HG03280 (cell line): Measurements from ENCODE around the gene FAM78B.
A peak's percentile ranks its signal among the peaks of the same experiment; 100 is the strongest.

ENCODE experiments used
- ATAC-seq: cut with Tn5 transposase; IDR thresholded peaks from one replicate; pipeline ENCODE4 v1.9.1; 2021; ENCODE audit warnings: mild to moderate bottlenecking, moderate library complexity; ENCODE audit not compliant: unreplicated experiment

Gene FAM78B

GRCh38 chr1:166164995-166165660 is 1.7 kb downstream of the FAM78B start:
- peak; percentile 36 for ATAC-seq

- ATAC-seq = no peak
These were observed 2.2 kb downstream of the FAM78B start for GRCh38 chr1:166164646-166164994.

- no peak for ATAC-seq
These were observed 7.1 kb downstream of the FAM78B start for GRCh38 chr1:166159656-166160055.

- ATAC-seq = no peak
These were observed 10.1 kb downstream of the FAM78B start for GRCh38 chr1:166156674-166157073.

GRCh38 chr1:166155108-166155507 is 11.7 kb downstream of the FAM78B start:
- no peak for ATAC-seq

- ATAC-seq = no peak
These were observed 13.1 kb downstream of the FAM78B start for GRCh38 chr1:166153525-166154314.

- ATAC-seq = no peak
These were observed 13.8 kb downstream of the FAM78B start for GRCh38 chr1:166152978-166153377.

GRCh38 chr1:166151804-166152203 is 15.0 kb downstream of the FAM78B start:
- no peak for ATAC-seq

GRCh38 chr1:166145499-166145898 is 21.3 kb downstream of the FAM78B start:
- no peak for ATAC-seq

GRCh38 chr1:166141969-166142368 is 24.8 kb downstream of the FAM78B start:
- no peak for ATAC-seq

GRCh38 chr1:166140251-166140650 is 26.6 kb downstream of the FAM78B start:
- no peak for ATAC-seq

- ATAC-seq = no peak
These were observed 27.1 kb downstream of the FAM78B start for GRCh38 chr1:166139735-166140134.

- no peak for ATAC-seq
These were observed 30.0 kb downstream of the FAM78B start for GRCh38 chr1:166136699-166137401.

GRCh38 chr1:166136222-166136621 is 30.6 kb downstream of the FAM78B start:
- no peak for ATAC-seq

- no peak for ATAC-seq
These were observed 32.9 kb downstream of the FAM78B start for GRCh38 chr1:166133857-166134256.

GRCh38 chr1:166133276-166133841 is 33.4 kb downstream of the FAM78B start:
- no peak for ATAC-seq

GRCh38 chr1:166132496-166132895 is 34.3 kb downstream of the FAM78B start:
- no peak for ATAC-seq

- ATAC-seq = no peak
These were observed 37.8 kb downstream of the FAM78B start for GRCh38 chr1:166129006-166129405.

- ATAC-seq = no peak
These were observed 38.6 kb downstream of the FAM78B start for GRCh38 chr1:166128195-166128594.

- ATAC-seq = no peak
These were observed 39.8 kb downstream of the FAM78B start for GRCh38 chr1:166127003-166127402.

GRCh38 chr1:166122873-166123466 is 43.8 kb downstream of the FAM78B start:
- no peak for ATAC-seq
